Effector CD8-positive, alpha-beta T cell (primary cell): ENCODE data around the gene TMEM54.

Source experiments
- DNase-seq: peaks from one replicate; lab custom pipeline; 2025; lab: John Stamatoyannopoulos, UW

The TMEM54 gene

GRCh38 chr1:32864375-32865019, 36.7 kb downstream of the TMEM54 start:
- no peak for DNase-seq

- no peak for DNase-seq
Observed at GRCh38 chr1:32863881-32864245, 37.3 kb downstream of the TMEM54 start.

GRCh38 chr1:32863218-32863880, 37.8 kb downstream of the TMEM54 start:
- no peak for DNase-seq

GRCh38 chr1:32861904-32862695, 39.1 kb downstream of the TMEM54 start:
- no peak for DNase-seq

- no peak for DNase-seq
Observed at GRCh38 chr1:32860566-32860965, 40.6 kb downstream of the TMEM54 start.

GRCh38 chr1:32859915-32860314, 41.3 kb downstream of the TMEM54 start:
- no peak for DNase-seq

GRCh38 chr1:32858791-32859190, 42.4 kb downstream of the TMEM54 start:
- DNase-seq: no peak

- no peak for DNase-seq
Observed at GRCh38 chr1:32858136-32858535, 43.1 kb downstream of the TMEM54 start.

- DNase-seq: no peak
Observed at GRCh38 chr1:32855861-32856617, 45.1 kb downstream of the TMEM54 start.

- no peak for DNase-seq
Observed at GRCh38 chr1:32848354-32849063, 52.7 kb downstream of the TMEM54 start.
